ENCODE data around the gene NXNL2. TPM values are rescaled to one million over a fixed set of nuclear protein-coding genes. Genes with fewer than 3 reads are reported as not detected.

NXNL2 gene
- total RNA-seq, 2 experiments from 2014 or later, result not detected

Other genes with a start within 250 kb of the NXNL2 start
- gene SPIN1, start 146.7 kb upstream of the NXNL2 start, total RNA-seq, result 10 to 100 TPM; 38.4 to 42.2 TPM

Measured in activated CD4-positive, alpha-beta memory T cell treated with anti-CD3 and anti-CD28 coated beads, Interleukin-2, amount 10 ng/mL, durations not matched to agents 7 days and 5 days (primary cell).